T47D (cell line): ENCODE results near the gene DGKD.
A peak's percentile ranks its signal among the peaks of the same experiment; 100 is the strongest.

Experiments used
- DNase-seq, 2 experiments: peaks; one replicate each; pipeline versions ENCODE4 v3.0.0 to v3.0.0-alpha.2; 2011 to 2012; ENCODE audit warnings: low read depth in 1 of 2, low spot score in 1 of 2
- JUND ChIP-seq: IDR thresholded peaks from 2 replicates; pipeline ENCODE4 v1.6.1; 2012; ENCODE audit warnings: low read depth
- in situ Hi-C: cut with HindIII; loops from 2 replicates; pipeline ENCODE4 v1.10.0; 2016; ENCODE audit warnings: low sequenced_read_pairs, low pct_unique_long_range_greater_than_20kb

DGKD gene

GRCh38 chr2:233513953-233514655 lies 159.8 kb downstream of the DGKD start:
- peak in 1 of 2 experiments; percentile 20 for DNase-seq
- in situ Hi-C loops, result no loop called here
- TF ChIP-seq JUND, result no peak

DNA sequence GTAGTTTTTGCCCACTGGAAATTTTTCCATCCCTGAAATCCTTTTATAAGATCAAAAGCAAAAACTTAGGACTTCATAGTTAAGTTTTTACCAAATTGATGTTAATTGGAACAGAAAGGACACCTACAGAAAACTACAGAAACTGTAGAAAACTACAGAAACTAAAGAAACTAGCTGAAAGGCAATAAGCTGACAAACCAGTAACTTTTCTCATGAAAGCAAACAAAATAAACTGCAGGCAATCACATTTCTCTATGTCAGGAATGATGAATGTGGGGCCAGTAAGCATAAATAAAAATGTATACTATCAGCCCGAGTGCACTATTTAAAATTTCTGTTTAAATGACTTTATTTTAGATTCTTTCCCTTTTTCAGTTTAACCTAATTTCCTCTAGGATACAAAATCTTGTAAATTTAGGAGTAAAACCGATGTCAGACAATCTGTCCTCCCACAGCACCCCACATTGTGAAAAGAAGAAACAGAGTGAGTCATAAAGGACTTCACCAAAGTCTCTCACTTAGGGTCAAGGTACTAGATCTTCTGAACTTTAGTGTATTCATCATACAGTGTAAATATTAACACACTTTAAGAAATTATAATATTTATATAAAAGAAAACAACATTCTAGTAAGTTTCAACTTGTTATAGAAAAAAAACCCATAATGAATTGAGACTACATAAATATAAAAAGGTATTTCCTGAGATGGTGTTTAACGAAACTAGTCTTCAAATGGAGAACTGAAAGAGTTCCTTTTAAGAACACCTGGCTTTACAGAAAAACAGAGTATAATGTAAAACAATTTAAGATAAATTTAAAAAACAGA lies 165.7 kb downstream of the DGKD start:
- in situ Hi-C loops, result no loop called here
- no peak for TF ChIP-seq JUND
- DNase-seq, result no peak
